ENCODE measurements around the gene RAC2.

Gene RAC2

DNA sequence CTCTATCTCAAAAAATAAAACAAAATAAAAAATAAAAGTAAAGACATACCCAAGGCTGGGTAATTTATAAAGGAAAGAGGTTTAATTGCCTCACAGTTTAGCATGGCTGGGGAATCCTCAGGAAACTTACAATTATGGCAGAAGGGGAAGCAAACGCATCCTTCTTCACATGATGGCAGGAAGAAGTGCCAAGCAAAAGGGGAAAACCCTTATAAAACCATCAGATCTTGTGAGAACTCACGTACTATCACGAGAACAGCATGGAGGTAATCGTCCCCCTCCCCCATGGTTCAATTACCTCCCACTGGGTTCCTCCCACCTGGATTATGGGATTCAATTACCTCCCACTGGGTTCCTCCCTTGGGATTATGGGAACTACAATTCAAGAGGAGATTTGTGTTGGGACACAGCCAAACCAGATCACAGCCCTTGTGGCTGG is 23.5 kb downstream of the RAC2 start:
- DNase-seq (ENCODE audit: insufficient read length, low spot score), result no peak
- no peak for TF ChIP-seq POLR2A (IDR thresholded peaks at IDR 0.05; ENCODE audit: low read depth, low read length)
- no peak for FAIRE-seq

DNA sequence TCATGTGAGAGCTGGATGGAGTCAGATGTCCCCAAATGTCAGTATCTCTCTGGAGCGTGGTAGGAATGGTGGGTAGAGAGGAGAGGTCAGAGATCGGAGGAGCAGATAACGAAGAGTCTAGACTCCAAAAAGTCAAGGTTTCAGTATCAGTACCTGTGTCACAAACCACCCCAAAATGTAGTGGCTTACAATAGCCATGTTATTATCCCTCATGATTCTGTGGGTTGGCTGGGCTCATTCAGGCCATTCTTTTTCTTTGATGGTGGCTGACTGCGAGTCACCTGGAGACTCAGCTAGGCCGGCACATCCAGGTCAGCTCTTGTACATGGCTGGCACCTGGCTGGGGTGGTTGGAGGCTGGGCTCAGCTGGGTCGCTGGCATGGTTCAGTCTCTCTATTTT is 24.5 kb downstream of the RAC2 start:
- no peak for FAIRE-seq
- DNase-seq (ENCODE audit: insufficient read length, low spot score), result no peak
- no peak for TF ChIP-seq POLR2A (IDR thresholded peaks at IDR 0.05; ENCODE audit: low read depth, low read length)

DNA sequence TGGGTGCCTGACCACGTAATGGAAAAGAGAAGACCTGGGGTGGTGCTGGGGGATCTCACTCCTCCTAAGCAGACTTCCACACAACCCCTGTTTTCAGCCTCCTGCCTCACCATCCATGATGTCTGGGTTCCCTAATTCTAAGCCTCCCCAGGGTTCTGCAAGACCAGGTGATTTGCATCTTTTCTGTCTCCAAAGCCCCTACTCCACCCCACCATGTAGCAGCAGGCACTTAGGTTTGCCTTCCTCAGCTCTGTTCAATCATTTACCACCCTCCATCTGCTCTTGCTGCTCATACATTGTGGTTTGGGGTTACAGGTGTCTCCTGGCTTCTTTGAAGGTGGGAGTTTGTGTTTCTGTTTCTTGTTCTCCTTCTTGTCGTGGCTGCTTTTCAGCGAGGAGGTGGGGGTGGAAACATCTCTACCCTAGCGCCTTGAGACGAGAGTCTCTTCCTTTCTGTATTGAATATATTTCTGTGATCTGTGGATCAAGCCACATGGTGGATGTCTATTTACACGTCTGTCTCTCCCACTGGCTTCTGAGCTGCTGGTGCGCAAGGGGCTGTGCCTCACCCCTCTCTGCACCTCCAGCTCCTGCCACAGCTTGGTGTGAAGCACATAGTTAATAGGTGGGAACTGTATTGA is 25.2 kb downstream of the RAC2 start:
- no peak for TF ChIP-seq POLR2A (IDR thresholded peaks at IDR 0.05; ENCODE audit: low read depth, low read length)
- FAIRE-seq (no peak), DNase-seq (ENCODE audit: insufficient read length, low spot score) (no peak)

DNA sequence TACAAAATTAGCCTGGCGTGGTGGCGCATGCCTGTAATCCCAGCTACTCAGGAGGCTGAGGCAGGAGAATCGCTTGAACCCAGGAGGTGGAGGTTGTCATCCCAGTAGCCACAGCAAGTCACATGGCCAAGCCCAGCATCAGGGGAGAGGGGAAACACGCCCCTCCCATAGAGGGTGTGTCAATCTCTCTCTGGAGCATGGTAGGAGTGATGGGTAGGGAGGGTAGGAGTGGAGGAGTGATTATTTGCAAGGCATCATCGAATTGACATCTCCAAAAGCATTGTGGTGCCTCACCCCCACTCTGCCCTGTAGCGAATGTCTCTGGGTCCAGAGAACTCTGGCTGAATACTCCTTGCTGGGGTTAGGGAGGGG is 25.7 kb downstream of the RAC2 start:
- TF ChIP-seq POLR2A (IDR thresholded peaks at IDR 0.05; ENCODE audit: low read depth, low read length), result no peak
- FAIRE-seq (no peak), DNase-seq (ENCODE audit: insufficient read length, low spot score) (no peak)

DNA sequence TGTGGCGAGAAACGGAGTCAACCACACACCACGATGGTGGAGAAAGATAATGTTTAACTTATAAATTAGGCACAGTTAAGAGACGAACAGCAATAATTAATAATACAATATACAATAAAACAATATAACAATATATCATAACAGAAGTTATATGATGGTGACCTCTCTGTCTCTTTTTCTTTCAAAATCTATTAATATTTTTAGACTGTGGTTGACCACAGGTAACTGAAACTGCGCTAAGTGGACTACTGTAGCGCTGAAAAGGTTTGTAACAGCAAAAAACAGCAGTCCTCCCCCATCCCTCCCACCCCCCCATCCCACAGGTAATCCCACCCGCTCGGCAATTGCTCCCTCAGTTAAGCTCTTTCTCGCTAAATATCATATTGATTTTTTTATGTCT is 28.2 kb downstream of the RAC2 start:
- FAIRE-seq (no peak), DNase-seq (ENCODE audit: insufficient read length, low spot score) (no peak)
- no peak for TF ChIP-seq POLR2A (IDR thresholded peaks at IDR 0.05; ENCODE audit: low read depth, low read length)

DNA sequence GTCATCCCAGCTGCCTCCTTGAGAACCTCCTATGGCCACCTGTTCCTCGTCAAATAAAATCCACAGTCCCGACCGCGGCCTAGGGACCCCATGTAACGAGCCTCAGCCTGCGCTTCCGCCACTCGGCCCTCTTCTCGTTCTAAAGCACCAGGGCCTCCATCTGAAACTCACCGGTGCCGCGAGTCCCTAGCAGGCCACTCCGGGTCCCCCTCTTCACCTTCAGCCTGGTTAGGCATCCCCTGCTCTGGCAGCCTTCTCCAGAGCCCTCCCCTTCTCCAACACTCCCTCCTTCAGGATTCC is 29.4 kb downstream of the RAC2 start:
- DNase-seq (ENCODE audit: insufficient read length, low spot score) (no peak), FAIRE-seq (no peak)
- no peak for TF ChIP-seq POLR2A (IDR thresholded peaks at IDR 0.05; ENCODE audit: low read depth, low read length)

DNA sequence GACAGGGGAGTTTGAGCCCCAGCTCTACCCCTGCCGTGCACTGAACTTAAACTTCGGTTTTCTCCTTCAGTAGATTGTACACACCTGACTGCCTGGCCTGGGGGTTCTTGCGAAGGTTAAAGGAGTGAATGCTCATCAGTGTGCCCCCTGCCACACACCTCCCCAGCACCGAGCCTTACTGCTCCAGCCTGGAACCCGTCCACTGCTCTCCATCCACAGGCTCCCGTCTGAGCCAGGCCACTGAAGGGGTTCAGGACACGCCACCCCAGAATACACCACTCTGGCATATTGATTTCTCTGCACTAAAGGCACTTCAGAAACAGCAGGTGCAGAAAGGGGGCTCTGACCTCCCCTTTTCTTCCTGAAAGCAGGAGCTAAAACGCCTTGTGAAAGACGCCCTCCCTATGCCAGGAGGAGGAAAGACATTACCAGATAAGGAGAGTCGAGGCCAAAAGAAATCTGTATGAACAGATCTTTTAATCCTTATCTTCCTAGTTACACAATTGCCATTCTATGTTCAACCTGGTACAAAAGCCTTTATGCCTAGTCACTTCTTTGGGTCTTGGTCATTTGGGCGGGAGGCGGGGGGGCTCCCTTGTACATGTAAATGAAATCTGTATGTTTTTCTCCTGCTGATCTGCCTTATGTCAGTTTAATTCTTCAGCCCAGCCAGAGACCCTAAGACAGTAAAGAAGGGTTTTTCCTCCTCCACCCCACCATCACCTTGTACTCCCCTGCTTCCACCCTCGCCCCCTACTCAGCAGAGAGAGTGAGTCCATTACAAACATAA is 29.9 kb downstream of the RAC2 start:
- no peak for DNase-seq (ENCODE audit: insufficient read length, low spot score)
- FAIRE-seq, result no peak
- TF ChIP-seq POLR2A (IDR thresholded peaks at IDR 0.05; ENCODE audit: low read depth, low read length), result no peak

DNA sequence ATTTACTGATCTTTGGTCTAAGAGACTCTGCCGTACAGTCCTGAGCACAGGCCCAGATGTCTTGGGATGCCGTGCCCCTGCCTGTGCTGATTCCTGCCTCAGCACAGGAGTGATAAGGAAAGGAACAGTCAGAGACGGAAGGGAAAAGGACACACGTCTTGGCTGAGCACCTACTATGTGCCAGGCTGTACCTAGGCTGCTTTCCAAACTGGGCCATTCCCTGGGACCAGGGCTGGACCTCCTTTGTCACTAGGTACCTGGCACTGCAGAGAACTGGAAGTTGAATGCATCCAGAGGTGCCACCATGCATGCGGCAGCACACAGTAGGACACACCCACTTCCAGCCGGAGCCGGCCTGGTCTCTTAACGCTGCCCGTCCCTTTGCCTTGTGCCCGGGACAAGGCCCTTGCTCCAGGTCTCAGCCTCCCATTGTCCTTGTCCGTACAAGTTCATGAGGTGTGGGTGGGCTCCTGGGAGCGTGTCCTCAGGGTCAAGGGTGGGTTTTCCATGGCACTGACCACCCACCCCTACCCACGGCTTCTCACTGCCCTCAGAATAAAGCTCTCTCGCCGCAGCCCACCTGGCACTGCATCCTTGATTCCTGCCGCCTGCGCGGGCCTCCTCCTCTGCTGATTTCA is 30.7 kb downstream of the RAC2 start:
- TF ChIP-seq POLR2A (IDR thresholded peaks at IDR 0.05; ENCODE audit: low read depth, low read length), result no peak
- FAIRE-seq, result no peak

DNA sequence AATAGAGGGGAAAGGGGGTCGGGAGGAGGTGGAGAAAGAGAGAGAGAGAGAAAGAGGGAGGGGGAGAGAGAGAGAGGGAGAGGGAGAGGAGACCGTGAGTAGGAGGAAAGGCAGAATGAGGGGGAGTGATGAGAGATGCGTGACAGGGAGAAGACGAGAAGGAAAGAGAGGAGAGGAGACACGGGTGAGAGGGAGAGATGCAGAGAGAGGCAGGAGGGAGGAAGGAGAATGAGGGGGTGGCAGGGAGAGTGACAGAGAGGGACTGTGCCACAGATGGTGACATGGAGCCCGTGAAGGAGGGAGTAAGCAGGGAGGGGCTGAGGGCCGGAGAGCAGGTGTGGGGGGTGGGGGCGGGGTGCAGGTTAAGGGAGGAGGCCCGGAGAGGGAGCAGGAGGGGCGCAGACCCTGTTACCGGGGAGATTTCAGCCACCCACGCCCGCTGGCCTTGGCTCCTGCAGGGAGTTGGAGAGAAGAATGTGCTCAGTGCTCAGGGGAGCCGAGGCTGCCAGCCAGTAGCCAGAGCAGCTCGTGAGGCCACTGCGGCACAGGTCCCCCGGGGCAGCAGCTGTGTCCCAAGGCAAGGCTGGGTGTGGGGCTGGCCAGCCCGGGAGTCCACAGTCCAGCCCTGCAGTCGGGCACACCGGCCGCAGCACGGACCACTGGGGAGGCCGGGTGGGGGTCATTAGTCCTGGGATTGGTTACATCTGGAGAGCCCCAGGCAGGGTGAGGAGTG is 31.7 kb downstream of the RAC2 start, which contains the start of gene SSTR3:
Gene SSTR3 (minus strand): TSS at position 304 of the 733 bp plus-strand sequence. CDS start 4,674 bp downstream, outside the sequence.
- TF ChIP-seq POLR2A (IDR thresholded peaks at IDR 0.05; ENCODE audit: low read depth, low read length), result no peak
- FAIRE-seq, result no peak
- DNase-seq (ENCODE audit: insufficient read length, low spot score), result no peak

More for the DNA sequence above, 30.7 kb downstream of the RAC2 start:
- no peak for DNase-seq (ENCODE audit: insufficient read length, low spot score)

DNA sequence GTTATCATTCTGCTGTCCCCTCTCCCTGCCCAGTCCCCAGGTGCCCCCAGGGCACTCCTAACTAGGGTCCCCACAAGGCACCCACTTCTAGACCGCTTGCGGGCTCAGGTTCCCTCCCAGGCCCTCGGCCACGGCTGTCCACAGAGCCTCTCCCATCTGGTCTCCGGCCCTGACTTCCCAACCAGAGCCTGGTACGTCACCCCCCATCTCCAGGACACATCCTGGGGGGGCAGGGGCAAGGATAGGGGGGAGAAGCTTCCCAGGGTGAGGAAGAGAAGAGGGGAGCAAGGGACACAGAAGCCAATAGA is 32.2 kb downstream of the RAC2 start:
- FAIRE-seq (no peak), DNase-seq (ENCODE audit: insufficient read length, low spot score) (no peak)
- TF ChIP-seq POLR2A (IDR thresholded peaks at IDR 0.05; ENCODE audit: low read depth, low read length), result no peak

DNA sequence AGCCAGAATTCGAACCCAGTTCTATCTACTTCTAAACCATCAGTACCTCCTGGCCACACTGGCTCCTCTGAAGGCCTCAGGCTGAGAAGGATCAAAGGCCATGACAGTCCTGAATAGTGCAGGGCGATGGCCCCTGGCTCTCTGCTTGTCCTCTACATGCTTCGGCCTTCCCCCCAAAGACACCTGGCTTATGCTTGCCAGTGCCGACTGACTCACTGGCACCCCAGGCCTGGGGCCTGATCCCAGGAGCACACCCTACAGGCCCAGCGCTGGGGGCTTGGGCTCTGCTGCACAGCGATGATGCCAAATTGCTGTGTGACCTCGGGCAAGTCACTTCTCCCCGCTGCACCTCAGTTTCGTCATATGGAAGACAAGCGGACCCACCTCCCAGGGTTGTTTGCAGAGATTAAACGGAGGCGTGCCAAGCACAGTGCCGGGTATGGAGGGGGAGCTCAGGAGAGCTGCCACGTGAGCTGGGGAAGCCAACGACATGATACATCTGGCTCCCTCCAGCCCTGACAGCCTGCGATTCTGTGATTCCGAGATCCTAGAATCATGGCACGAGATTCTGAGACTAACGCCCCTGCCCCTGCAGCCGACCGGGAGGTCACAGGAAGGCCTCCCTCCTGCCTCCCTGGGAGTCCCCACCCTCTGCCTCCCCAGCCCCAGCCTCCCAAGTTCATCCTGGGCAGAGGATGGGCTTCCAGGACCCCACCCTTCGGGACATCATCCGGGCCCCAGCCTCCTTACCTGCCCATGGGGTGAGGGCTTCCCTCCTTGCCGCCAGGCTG is 32.8 kb downstream of the RAC2 start:
- no peak for TF ChIP-seq POLR2A (IDR thresholded peaks at IDR 0.05; ENCODE audit: low read depth, low read length)
- DNase-seq (ENCODE audit: insufficient read length, low spot score) (no peak), FAIRE-seq (no peak)

DNA sequence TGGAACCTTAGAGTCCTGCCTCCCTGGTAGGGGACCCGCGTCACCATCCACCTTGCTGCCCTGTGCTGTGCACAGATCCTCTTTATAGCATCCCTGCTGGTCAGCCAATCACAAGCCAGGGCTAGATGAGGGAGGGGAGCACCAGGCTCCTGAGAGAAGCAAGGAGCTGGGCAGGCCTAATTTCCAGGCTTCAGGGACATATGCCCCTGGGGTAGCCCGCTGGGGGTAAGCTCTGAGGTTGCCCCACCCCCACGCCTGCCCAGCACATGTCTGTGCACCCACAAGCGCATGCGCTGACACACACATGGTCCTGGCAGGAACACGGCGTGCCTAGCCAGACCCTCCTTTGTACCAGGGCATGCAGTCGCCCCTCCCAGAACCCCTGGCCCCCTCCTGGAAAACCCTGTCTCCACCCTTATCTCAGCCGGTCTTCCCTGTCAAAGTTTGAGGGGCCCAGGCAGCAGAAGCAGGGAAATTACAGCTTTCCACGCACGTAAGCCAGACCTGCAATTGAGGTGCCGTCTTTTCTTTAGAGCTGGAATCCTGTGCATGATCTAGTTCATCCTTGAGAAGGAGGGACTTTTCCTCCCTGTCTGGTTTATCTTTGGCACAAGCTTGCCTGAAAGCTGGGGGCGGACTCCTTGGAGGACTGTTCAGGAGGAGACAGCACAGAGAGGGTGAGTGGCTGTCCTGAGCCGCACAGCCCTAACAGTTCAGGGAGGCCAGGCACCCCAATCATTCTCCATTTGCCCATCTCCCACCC is 33.8 kb downstream of the RAC2 start:
- FAIRE-seq, result no peak
- TF ChIP-seq POLR2A (IDR thresholded peaks at IDR 0.05; ENCODE audit: low read depth, low read length), result no peak
- DNase-seq (ENCODE audit: insufficient read length, low spot score), result no peak

Data from H54 (cell line).